Ovary (tissue), 3 donors: Measurements from ENCODE around the gene LGI2.

Experiments
- CTCF ChIP-seq, 3 donors: fragments of 450-650 bp in 2 of 3; fragments of 200-600 bp in 1 of 3; IDR thresholded peaks; one replicate each; pipeline versions ENCODE4 v1.5.1 to v1.8.0; 2016 to 2022; ENCODE audit warnings: antibody characterized with exemption in 3 of 3, mild to moderate bottlenecking in 1 of 3
- EP300 ChIP-seq: sonication (generic); formaldehyde crosslinking; IDR thresholded peaks from one replicate; pipeline ENCODE4 v1.6.1; 2017; ENCODE audit warnings: antibody characterized with exemption
- POLR2A ChIP-seq: fragments of 450-650 bp; IDR thresholded peaks from one replicate; pipeline ENCODE4 v1.6.1; 2017; ENCODE audit warnings: antibody characterized with exemption, mild to moderate bottlenecking, moderate library complexity
- donor health status: DM: no; HTN: no; CAD: no.

- TF ChIP-seq CTCF (IDR thresholded peaks at IDR 0.05) (no peak), POLR2A (no peak), EP300 (no peak)
Measured at GRCh38 chr4:24989327-24989726, 41.4 kb downstream of the LGI2 start.
